GM12865 (cell line): ENCODE measurements around the gene SH3BP5.

ENCODE experiments used
- DNase-seq: peaks from one replicate; pipeline ENCODE4 v3.0.0; 2010; ENCODE audit warnings: low read depth
- H3K4me3 ChIP-seq: 2 replicates; pipeline ENCODE4 v1.5.1; 2011; ENCODE audit warnings: mild to moderate bottlenecking, low read depth, low read length, control low read depth
- TF ChIP-seq, protein P1 (sequence below): IDR thresholded peaks from 2 replicates; pipeline ENCODE4 v1.5.1; 2011; ENCODE audit warnings: low read length, control low read depth, low read depth, inconsistent platforms; ENCODE audit not compliant: insufficient read depth; ENCODE audit errors: missing control alignments

SH3BP5 gene

DNA sequence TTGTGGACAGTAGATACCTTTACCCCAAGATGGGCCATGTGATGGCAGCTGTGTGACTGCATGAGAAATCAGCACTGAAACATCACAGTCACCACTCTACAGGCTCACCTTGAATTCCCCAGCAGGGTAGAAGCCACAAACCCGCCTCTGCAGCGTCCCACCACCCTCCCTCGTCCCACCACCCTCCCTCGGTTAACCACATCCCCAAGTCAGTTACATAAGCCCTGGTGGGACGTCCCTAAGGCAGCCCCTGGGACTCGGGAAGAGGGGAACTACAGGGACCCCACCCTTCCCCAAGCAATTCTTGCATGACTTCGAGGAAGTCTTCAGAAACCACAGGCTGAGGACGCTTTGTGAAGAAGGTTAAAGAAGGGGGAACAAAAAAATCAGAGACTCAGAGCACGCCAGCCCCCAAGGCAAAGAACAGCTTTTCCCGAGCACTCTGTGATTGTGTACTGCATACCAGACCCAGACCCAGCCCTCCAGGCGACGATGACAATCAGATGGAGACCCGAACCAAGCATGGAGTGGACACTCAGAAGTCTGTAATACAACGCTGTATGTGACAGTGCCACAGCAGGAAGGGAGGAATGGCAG lies 60.5 kb downstream of the SH3BP5 start:
- no peak overlapping the region; the same call in 1 of the 2 replicates for H3K4me3 ChIP-seq
- DNase-seq: peak; percentile 93
- TF ChIP-seq, protein P1, sequence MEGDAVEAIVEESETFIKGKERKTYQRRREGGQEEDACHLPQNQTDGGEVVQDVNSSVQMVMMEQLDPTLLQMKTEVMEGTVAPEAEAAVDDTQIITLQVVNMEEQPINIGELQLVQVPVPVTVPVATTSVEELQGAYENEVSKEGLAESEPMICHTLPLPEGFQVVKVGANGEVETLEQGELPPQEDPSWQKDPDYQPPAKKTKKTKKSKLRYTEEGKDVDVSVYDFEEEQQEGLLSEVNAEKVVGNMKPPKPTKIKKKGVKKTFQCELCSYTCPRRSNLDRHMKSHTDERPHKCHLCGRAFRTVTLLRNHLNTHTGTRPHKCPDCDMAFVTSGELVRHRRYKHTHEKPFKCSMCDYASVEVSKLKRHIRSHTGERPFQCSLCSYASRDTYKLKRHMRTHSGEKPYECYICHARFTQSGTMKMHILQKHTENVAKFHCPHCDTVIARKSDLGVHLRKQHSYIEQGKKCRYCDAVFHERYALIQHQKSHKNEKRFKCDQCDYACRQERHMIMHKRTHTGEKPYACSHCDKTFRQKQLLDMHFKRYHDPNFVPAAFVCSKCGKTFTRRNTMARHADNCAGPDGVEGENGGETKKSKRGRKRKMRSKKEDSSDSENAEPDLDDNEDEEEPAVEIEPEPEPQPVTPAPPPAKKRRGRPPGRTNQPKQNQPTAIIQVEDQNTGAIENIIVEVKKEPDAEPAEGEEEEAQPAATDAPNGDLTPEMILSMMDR: no peak

DNA sequence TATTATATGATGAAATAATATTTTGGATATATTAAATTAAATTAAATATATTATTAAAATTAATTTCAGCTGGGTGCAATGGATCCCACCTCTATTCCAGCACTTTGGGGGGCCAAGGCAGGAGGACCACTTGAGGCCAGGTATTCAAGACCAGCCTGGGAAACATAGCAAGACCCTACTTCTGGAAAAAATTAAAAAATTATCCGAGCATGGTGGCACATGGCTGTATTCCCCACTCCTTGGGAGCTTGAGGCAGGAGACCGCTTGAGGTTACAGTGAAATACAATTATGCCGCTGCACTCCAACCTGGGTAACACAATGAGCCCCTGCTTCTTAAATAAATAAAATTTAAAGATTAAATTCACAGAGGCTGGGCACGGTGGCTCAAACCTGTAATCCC lies 61.4 kb downstream of the SH3BP5 start:
- no peak for DNase-seq
- H3K4me3 ChIP-seq: peak overlapping the region; percentile 28; the same call in 1 of the 2 replicates
- TF ChIP-seq, protein P1: no peak

DNA sequence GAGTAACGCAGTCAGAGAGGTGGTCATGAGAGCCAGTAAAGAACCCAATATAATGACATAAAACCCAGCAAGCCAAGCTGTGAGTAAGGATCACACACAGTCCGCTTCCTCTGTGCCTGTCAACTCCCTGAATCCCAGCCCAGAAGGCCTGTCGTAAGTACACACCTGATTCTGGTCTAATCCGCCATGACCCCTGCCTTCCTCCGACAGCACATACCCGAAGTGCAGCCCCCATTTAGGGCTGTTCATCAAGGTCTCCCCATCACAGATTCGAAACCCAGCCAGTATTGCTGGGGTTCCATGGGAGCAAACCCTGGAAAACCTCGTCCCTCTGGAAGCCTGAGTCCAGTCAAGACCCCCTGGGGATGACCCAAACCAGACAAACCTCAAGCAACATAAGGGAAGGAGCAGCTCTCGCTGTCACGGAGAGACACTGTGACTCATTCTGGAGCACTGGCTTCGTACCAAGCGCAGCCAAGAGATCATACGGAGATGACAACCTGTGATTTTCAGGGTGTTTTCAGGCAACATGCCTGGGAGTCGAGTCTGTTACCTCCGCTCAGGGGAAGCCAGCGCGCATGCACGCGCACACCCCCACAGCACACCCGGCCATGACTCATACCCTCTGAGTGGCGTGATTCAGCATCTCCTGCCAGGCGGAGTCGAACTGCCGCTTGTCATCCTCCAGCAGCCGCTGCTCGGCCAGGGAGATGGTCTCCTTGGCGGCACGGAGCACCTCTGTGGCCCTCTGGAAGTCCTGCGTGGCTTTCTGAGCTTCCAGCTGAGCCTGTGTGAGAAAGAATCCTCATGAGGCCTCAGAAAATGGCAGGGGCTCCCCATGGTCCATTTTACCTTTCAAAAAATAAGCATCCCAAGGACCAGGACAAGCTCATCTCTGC lies 63.0 kb downstream of the SH3BP5 start:
- TF ChIP-seq, protein P1: no peak
- DNase-seq: peak; percentile 94
- peak overlapping the region; percentile 39 for H3K4me3 ChIP-seq

DNA sequence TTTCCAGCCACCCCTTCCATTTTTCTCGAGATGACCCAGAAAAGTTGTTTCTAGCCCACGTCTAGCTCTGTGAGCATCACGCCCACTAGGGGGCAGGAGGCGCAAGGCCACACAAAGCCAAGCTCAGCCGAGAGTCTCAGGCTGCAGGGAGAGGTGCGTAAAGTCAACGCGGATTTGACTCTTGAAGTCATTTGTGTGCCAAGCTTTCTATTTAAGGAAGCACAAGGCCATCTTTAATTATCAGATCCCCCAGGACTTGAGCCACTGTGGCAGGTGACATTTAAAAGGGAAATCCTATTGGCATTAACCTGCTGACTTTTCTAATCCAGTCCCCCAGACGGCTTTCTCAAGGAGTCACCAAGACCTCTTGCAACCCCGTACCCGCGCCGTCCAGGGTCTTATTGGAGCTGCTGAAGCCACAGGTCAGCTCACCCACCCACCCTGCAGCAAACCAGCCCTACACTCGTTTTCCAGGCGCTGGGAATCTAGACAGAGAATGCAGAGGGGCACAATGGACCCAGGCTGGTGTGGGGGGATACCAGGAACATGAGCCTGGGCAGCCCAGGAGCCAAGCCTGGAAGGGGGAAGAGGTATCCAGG lies 64.3 kb downstream of the SH3BP5 start:
- DNase-seq: peak; percentile 93
- H3K4me3 ChIP-seq: no peak overlapping the region
- TF ChIP-seq, protein P1: peak; percentile 97

DNA sequence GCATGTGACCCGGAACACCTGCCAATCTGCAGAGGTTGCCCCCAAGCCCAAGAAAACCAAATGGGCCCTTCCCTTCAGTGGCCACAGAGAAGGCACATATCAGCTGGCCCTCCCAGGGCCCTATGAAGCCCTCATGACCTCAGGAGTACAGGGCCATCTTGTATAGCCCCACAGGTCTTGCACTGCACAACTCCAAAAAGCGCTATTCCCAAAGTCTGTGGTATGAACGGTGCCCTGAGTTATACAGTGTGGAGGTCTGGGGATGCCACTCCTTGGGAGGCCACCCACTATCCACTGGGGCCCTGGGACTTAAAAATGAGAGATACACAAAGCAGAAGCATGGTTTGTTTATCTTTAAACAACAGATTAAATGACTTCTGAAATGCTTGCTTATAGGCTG lies 64.9 kb downstream of the SH3BP5 start:
- no peak overlapping the region for H3K4me3 ChIP-seq
- TF ChIP-seq, protein P1: no peak
- DNase-seq: no peak

DNA sequence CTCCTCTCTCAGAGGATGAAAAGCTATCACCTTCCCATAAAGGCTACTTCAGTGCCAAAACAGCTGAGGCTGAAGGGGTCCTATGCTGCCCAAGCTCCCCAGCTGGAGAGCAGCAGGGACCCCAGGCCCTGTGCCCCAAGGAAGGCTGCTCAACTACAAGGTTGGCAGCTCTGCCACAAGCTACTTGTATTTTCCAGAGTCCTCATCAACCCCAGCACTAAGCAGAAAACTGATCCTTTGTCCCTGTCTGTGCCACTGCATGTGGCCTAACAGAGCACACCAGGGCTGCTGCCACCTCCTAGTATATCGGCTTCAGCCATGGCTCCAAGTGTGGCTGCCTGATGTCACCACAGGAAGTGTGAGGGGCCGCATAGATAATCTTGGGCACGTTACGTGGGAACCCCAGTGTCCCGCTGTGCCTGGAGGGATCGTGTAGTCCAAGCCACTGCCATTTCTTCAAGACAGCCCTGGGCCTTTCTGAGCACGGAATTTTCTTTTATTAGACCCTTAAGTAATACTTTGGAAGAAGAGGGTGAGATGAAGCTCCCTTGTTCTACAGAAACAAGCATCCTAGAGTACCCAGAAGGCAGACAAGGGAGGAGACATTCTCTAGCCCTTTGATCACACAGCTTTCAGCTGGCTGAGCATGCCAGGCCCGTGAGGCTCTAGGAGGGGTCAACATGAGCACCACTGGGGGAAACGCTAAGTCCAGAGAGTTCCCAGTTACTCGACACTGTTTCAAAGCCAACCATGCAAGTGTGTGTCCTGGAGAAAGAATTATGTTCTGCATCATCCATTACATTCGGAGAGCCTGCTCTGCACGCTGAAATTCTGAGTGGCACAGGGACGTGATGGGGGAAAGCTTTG lies 65.6 kb downstream of the SH3BP5 start:
- TF ChIP-seq, protein P1: no peak
- no peak for DNase-seq

More for the DNA sequence above, 65.6 kb downstream of the SH3BP5 start:
- no peak overlapping the region for H3K4me3 ChIP-seq
